DMS 273 (cell line): ENCODE data around the gene ZNF341.
"Not testable (repeated sequence)": the region's sequence is repeated elsewhere in the genome, so short reads cannot be mapped to it uniquely, and the experiment has no call there.

Source experiments
- DNase-seq: peaks from one replicate; lab custom pipeline; 2025; ENCODE audit not compliant: unreplicated experiment; lab: John Stamatoyannopoulos, UW

The ZNF341 gene

GRCh38 chr20:33731693-33732165, at the start of gene ZNF341:
ZNF341 (plus strand) TSS chr20:33731996; CDS start chr20:33732022, 26 bp downstream.
- peak; percentile 99 for DNase-seq

GRCh38 chr20:33684533-33685327, 47.1 kb upstream of the ZNF341 start:
- peak; percentile 96 for DNase-seq

GRCh38 chr20:33685328-33686099, 46.3 kb upstream of the ZNF341 start:
- DNase-seq: peak; percentile 96

GRCh38 chr20:33686100-33686983, 45.5 kb upstream of the ZNF341 start, which contains the start of gene E2F1:
E2F1 (minus strand) TSS chr20:33686385; CDS start chr20:33686264, 121 bp downstream.
- peak; percentile 99 for DNase-seq

- DNase-seq: no peak
Observed at GRCh38 chr20:33686984-33687366, 44.8 kb upstream of the ZNF341 start.

GRCh38 chr20:33687370-33687915, 44.4 kb upstream of the ZNF341 start:
- DNase-seq: no peak

GRCh38 chr20:33687993-33688937, 43.5 kb upstream of the ZNF341 start:
- no peak for DNase-seq

GRCh38 chr20:33688938-33689424, 42.8 kb upstream of the ZNF341 start:
- DNase-seq: no peak

- no peak for DNase-seq
Observed at GRCh38 chr20:33689493-33689892, 42.3 kb upstream of the ZNF341 start.

GRCh38 chr20:33689973-33690372, 41.8 kb upstream of the ZNF341 start:
- no peak for DNase-seq

- no peak for DNase-seq
Observed at GRCh38 chr20:33693289-33693688, 38.5 kb upstream of the ZNF341 start.

GRCh38 chr20:33693741-33694638, 37.8 kb upstream of the ZNF341 start:
- DNase-seq: peak; percentile 57

GRCh38 chr20:33694639-33695012, 37.2 kb upstream of the ZNF341 start:
- peak; percentile 57 for DNase-seq

GRCh38 chr20:33696448-33696847, 35.3 kb upstream of the ZNF341 start:
- DNase-seq: no peak

GRCh38 chr20:33697129-33697528, 34.7 kb upstream of the ZNF341 start:
- DNase-seq: no peak

- DNase-seq: not testable (repeated sequence)
Observed at GRCh38 chr20:33698966-33699365, 32.8 kb upstream of the ZNF341 start.

GRCh38 chr20:33700696-33701441, 30.9 kb upstream of the ZNF341 start:
- DNase-seq: not testable (repeated sequence)
